Chondrocyte (in vitro differentiated cells): ENCODE results near the gene FGD4. TPM values are rescaled to one million over a fixed set of nuclear protein-coding genes. Genes with fewer than 3 reads are reported as not detected.
A peak's percentile ranks its signal among the peaks of the same experiment; 100 is the strongest.

ENCODE experiments used
- DNase-seq: peaks from one replicate; pipeline ENCODE4 v3.0.0; 2021; ENCODE audit warnings: mixed read lengths, low spot score
- H3K27ac Mint-ChIP-seq: one replicate; pipeline ENCODE4 v1.8.0; 2021; ENCODE audit warnings: mild to moderate bottlenecking, moderate library complexity, mixed read lengths; ENCODE audit not compliant: unreplicated experiment
- H3K27me3 Mint-ChIP-seq: 2 replicates; pipeline ENCODE4 v1.8.0; 2021; ENCODE audit warnings: low read depth, mixed read lengths
- H3K36me3 Mint-ChIP-seq: 2 replicates; pipeline ENCODE4 v1.8.0; 2021; ENCODE audit warnings: low read depth, mixed read lengths
- H3K4me1 Mint-ChIP-seq: 2 replicates; pipeline ENCODE4 v1.8.0; 2021; ENCODE audit warnings: low read depth, mild to moderate bottlenecking, mixed read lengths
- H3K4me3 Mint-ChIP-seq: one replicate; pipeline ENCODE4 v1.8.0; 2021; ENCODE audit warnings: mild to moderate bottlenecking, moderate library complexity, mixed read lengths; ENCODE audit not compliant: unreplicated experiment
- H3K9me3 Mint-ChIP-seq: 2 replicates; pipeline ENCODE4 v1.8.0; 2021; ENCODE audit warnings: low read depth, mixed read lengths
- total RNA-seq: library from RNA; stranded (reverse); gene quantifications from 3 replicates; pipeline ENCODE4 v1.2.1, GENCODE V29; 2021
- TF ChIP-seq, protein P1 (sequence below): fragments of 200-600 bp; sonication (generic); IDR thresholded peaks from 2 replicates; pipeline ENCODE4 v1.5.0; 2021; ENCODE audit warnings: antibody characterized with exemption, mild to moderate bottlenecking, moderate library complexity

The FGD4 gene
- total RNA-seq, 1 donor from 2014 or later, result 8.7 TPM

DNA sequence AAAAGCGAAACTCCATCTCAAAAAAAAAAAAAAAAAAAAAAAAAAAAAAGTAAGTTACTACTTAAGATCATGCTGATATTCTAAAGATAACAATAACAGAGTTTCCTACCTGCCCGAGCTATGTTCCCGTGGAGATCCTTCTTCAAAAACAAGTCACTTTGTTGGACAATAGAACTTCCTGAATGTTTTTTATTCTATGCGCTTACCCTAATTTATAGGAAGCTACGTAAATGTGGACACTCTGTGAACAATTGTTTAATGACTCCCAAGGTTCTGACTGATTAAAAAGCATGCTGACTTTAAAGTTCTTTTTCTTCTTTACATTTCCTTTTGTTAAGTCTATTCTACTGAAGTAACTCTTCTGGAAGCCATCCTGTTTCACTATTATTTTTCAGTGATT, 52.5 kb downstream of the FGD4 start:
- H3K4me3 Mint-ChIP-seq, result no peak overlapping the region
- no peaks in the 10 kb centered on the region for H3K27me3 Mint-ChIP-seq
- no peak overlapping the region for H3K27ac Mint-ChIP-seq
- H3K4me1 Mint-ChIP-seq, result peaks cover 27% of the 10 kb centered on the region
- no peak for DNase-seq
- TF ChIP-seq, protein P1, sequence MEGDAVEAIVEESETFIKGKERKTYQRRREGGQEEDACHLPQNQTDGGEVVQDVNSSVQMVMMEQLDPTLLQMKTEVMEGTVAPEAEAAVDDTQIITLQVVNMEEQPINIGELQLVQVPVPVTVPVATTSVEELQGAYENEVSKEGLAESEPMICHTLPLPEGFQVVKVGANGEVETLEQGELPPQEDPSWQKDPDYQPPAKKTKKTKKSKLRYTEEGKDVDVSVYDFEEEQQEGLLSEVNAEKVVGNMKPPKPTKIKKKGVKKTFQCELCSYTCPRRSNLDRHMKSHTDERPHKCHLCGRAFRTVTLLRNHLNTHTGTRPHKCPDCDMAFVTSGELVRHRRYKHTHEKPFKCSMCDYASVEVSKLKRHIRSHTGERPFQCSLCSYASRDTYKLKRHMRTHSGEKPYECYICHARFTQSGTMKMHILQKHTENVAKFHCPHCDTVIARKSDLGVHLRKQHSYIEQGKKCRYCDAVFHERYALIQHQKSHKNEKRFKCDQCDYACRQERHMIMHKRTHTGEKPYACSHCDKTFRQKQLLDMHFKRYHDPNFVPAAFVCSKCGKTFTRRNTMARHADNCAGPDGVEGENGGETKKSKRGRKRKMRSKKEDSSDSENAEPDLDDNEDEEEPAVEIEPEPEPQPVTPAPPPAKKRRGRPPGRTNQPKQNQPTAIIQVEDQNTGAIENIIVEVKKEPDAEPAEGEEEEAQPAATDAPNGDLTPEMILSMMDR, result no peak
- H3K9me3 Mint-ChIP-seq, result no peaks in the 10 kb centered on the region
- no peaks in the 10 kb centered on the region for H3K36me3 Mint-ChIP-seq

DNA sequence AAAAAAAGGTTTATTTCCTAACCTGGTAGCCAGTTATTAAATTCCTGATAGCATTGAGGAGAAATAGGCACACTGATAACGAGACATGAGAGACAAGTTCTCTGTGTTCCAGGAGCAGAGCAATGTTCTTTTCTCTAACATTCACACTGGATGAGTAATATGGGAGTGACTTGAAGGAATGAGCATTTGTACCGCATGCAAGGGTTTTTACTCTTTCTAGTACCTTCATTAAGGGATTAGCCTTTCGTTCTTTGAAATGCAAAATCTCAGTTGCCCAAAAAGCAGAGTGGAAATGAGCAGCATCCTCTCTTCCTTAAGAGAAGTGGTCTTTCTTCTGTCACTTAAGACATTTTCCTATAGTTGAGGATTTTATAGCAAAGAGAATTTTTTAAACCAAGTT, 54.7 kb downstream of the FGD4 start:
- no peaks in the 10 kb centered on the region for H3K27me3 Mint-ChIP-seq
- H3K27ac Mint-ChIP-seq, result peak overlapping the region; percentile 71
- peak overlapping the region; percentile 1 for H3K4me3 Mint-ChIP-seq
- peaks cover 38% of the 10 kb centered on the region for H3K4me1 Mint-ChIP-seq
- no peak for DNase-seq
- TF ChIP-seq, protein P1, result no peak
- no peaks in the 10 kb centered on the region for H3K9me3 Mint-ChIP-seq
- no peaks in the 10 kb centered on the region for H3K36me3 Mint-ChIP-seq

DNA sequence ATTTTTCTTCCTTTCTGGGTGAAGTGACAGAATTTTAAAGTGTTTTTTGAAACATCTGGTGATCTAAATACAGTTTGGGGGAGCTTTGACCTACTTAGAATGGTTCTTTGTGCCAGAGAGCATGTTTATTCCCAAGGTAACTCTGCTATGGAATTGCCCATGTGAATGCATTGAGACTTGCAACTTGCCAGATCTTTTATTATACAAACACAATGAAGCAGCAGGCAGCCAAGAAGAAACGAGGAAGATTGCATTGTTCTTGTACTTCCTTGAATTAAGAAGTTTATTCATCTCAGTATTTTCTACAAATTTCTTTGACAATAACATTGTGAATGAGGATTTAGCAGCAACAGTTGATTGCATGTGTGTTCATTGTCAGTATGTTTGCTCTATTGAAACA, 55.5 kb downstream of the FGD4 start:
- H3K4me1 Mint-ChIP-seq, result peaks cover 38% of the 10 kb centered on the region
- no peaks in the 10 kb centered on the region for H3K9me3 Mint-ChIP-seq
- no peak overlapping the region for H3K4me3 Mint-ChIP-seq
- peak overlapping the region; percentile 13 for H3K27ac Mint-ChIP-seq
- no peaks in the 10 kb centered on the region for H3K27me3 Mint-ChIP-seq
- DNase-seq, result no peak
- TF ChIP-seq, protein P1, result no peak
- no peaks in the 10 kb centered on the region for H3K36me3 Mint-ChIP-seq

DNA sequence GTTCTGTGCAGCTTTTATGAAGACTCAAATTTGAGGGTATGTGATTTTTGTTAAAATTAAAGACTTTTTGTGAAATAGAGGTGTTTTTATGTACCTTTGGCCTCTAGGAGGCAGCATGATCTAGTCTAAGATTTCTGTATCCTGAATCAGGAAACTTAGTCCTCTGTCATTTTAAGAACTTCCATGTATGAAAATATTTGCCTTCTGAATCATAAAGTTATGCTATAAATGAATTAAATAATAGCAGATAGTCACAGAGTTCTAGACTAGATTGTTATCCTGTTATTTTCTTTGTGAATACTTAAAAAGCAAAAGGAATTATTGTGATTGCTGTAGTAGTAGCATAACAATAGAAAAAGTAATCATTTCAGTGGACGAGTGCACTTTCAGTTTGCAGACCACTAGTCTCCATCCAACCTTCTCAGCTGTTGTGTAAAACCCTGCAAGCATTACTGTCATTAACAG, 56.3 kb downstream of the FGD4 start:
- TF ChIP-seq, protein P1, result peak; percentile 95
- peaks cover 38% of the 10 kb centered on the region for H3K4me1 Mint-ChIP-seq
- H3K4me3 Mint-ChIP-seq, result peak overlapping the region; percentile 46
- no peaks in the 10 kb centered on the region for H3K9me3 Mint-ChIP-seq
- no peaks in the 10 kb centered on the region for H3K36me3 Mint-ChIP-seq
- no peak for DNase-seq
- H3K27ac Mint-ChIP-seq, result peak overlapping the region; percentile 36
- H3K27me3 Mint-ChIP-seq, result no peaks in the 10 kb centered on the region

DNA sequence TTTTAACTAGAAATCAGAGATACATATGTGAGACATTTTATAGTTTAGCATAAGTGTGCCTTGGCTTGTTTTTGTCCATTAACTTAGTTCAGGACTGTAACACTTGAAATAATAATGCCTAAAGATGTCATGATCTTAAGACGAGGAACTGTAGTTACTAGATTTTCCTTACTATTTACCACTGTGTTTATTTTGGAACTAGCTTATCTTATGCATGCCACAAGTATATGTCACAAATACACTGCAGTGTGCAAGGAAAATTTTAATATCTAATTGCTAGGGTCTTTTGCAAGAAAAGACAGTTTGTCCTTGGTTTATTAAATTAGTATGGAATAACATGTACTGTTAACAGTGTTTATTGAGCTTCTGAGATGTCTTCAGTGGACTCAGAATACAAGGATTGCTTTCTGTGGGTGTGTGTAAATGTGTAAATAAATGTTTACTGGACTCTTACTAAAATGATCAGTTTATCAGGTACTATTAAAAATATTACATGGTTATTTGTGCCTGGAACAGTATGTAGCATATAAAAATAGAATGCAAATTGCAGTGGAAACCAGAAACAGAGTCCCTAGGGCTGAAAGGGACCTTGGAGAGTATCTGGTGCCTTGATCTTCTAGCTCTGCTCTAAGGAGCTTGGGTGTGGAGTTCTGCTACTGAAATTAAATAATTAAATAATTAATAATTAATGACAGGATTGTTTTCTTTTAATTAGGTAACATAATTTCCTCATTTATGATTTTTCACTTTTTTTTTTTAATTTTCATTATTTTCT, 58.1 kb downstream of the FGD4 start:
- Mint-ChIP-seq H3K9me3 (no peaks in the 10 kb centered on the region), H3K27me3 (no peaks in the 10 kb centered on the region), H3K4me1 (peaks cover 53% of the 10 kb centered on the region), H3K4me3 (no peak overlapping the region), H3K27ac (no peak overlapping the region), H3K36me3 (no peaks in the 10 kb centered on the region)
- no peak for DNase-seq
- TF ChIP-seq, protein P1, result no peak
